ENCODE results near the gene IFNL3.

- no peak for TF ChIP-seq POLR2A (IDR thresholded peaks at IDR 0.05)
- no peak for TF ChIP-seq CTCF (IDR thresholded peaks at IDR 0.05)
Measured at GRCh38 chr19:39284032-39284431, 39.2 kb upstream of the IFNL3 start.
